ENCODE data around the gene HKDC1. TPM values are rescaled to one million over a fixed set of nuclear protein-coding genes. Genes with fewer than 3 reads are reported as not detected.
"Not testable (repeated sequence)": the region's sequence is repeated elsewhere in the genome, so short reads cannot be mapped to it uniquely, and the experiment has no call there.

The HKDC1 gene
- total RNA-seq, 4 donors from 2014 or later, result 0.27 to 4.0 TPM; not detected in 2

- TF ChIP-seq CTCF (IDR thresholded peaks at IDR 0.05), result no peak
- no peak for TF ChIP-seq POLR2A (IDR thresholded peaks at IDR 0.05)
- H3K36me3 ChIP-seq, result no peaks in the 10 kb centered on the region
- H3K4me1 ChIP-seq, result no peaks in the 10 kb centered on the region
- no peaks in the 10 kb centered on the region for H3K27me3 ChIP-seq
- no peak overlapping the region for H3K4me3 ChIP-seq
- no peak overlapping the region for H3K27ac ChIP-seq
- no peaks in the 10 kb centered on the region for H3K9me3 ChIP-seq
- DNase-seq, result no peak
- intact Hi-C loops (cut with DNase I; ENCODE audit: low total_unique reads), result no loop called here
Measured at GRCh38 chr10:69307434-69307833, 87.3 kb downstream of the HKDC1 start.

- H3K36me3 ChIP-seq; H3K4me1 ChIP-seq; H3K27ac ChIP-seq; H3K27me3 ChIP-seq; H3K9me3 ChIP-seq; intact Hi-C loops (cut with DNase I; ENCODE audit: low total_unique reads); DNase-seq; H3K4me3 ChIP-seq: not testable (repeated sequence)
Measured at GRCh38 chr10:69308304-69308703, 88.2 kb downstream of the HKDC1 start.

GRCh38 chr10:69311309-69311708 is 91.2 kb downstream of the HKDC1 start:
- Histone ChIP-seq H3K4me1 (no peaks in the 10 kb centered on the region), H3K27me3 (no peaks in the 10 kb centered on the region), H3K9me3 (no peaks in the 10 kb centered on the region), H3K27ac (no peak overlapping the region), H3K36me3 (no peaks in the 10 kb centered on the region), H3K4me3 (no peak overlapping the region)
- intact Hi-C loops (cut with DNase I; ENCODE audit: low total_unique reads), result no loop called here
- no peak for DNase-seq
- no peak for TF ChIP-seq POLR2A (IDR thresholded peaks at IDR 0.05)
- TF ChIP-seq CTCF (IDR thresholded peaks at IDR 0.05), result no peak

- DNase-seq, result no peak
- Histone ChIP-seq H3K9me3 (no peaks in the 10 kb centered on the region), H3K27ac (no peak overlapping the region), H3K4me3 (no peak overlapping the region), H3K36me3 (no peaks in the 10 kb centered on the region), H3K27me3 (no peaks in the 10 kb centered on the region), H3K4me1 (no peaks in the 10 kb centered on the region)
- TF ChIP-seq POLR2A (IDR thresholded peaks at IDR 0.05) (no peak), CTCF (IDR thresholded peaks at IDR 0.05) (no peak)
- intact Hi-C loops (cut with DNase I; ENCODE audit: low total_unique reads), result no loop called here
Measured at GRCh38 chr10:69312528-69312927, 92.4 kb downstream of the HKDC1 start.

GRCh38 chr10:69315100-69315542 is 95.0 kb downstream of the HKDC1 start:
- H3K9me3 ChIP-seq, result no peaks in the 10 kb centered on the region
- TF ChIP-seq CTCF (IDR thresholded peaks at IDR 0.05) (no peak), POLR2A (IDR thresholded peaks at IDR 0.05) (no peak)
- no peak for DNase-seq
- no peak overlapping the region for H3K4me3 ChIP-seq
- H3K27ac ChIP-seq, result no peak overlapping the region
- no peaks in the 10 kb centered on the region for H3K27me3 ChIP-seq
- no peaks in the 10 kb centered on the region for H3K36me3 ChIP-seq
- no peaks in the 10 kb centered on the region for H3K4me1 ChIP-seq
- intact Hi-C loops (cut with DNase I; ENCODE audit: low total_unique reads), result no loop called here
